ES-I3 (cell line): ENCODE measurements around the gene PRSS38.
A peak's percentile ranks its signal among the peaks of the same experiment; 100 is the strongest.
"Not testable (repeated sequence)": the region's sequence is repeated elsewhere in the genome, so short reads cannot be mapped to it uniquely, and the experiment has no call there.

ENCODE experiments used
- H3K36me3 ChIP-seq: 2 replicates; pipeline ENCODE4 v1.6.1; 2013; ENCODE audit warnings: mild to moderate bottlenecking, low read length, control low read depth, moderate library complexity; ENCODE audit not compliant: insufficient read depth
- H3K4me1 ChIP-seq: 2 replicates; pipeline ENCODE4 v1.6.1; 2013; ENCODE audit warnings: mild to moderate bottlenecking, control low read depth, low read length; ENCODE audit not compliant: insufficient read depth
- H3K9ac ChIP-seq: 2 replicates; pipeline ENCODE4 v1.6.1; 2013; ENCODE audit warnings: low read depth, mild to moderate bottlenecking, low read length, moderate library complexity
- H3K9me3 ChIP-seq: 2 replicates; pipeline ENCODE4 v1.6.1; 2013; ENCODE audit warnings: mild to moderate bottlenecking, low read length, moderate library complexity; ENCODE audit not compliant: control insufficient read depth, insufficient read depth

Gene PRSS38

GRCh38 chr1:227864882-227865281 is 49.4 kb downstream of the PRSS38 start:
- Histone ChIP-seq H3K9ac (no peak overlapping the region), H3K4me1 (no peaks in the 10 kb centered on the region), H3K9me3 (peaks cover 3% of the 10 kb centered on the region; the same call in 1 of the 2 replicates), H3K36me3 (no peaks in the 10 kb centered on the region)

GRCh38 chr1:227869279-227869842 is 53.9 kb downstream of the PRSS38 start:
- H3K9me3 ChIP-seq: peaks cover 3% of the 10 kb centered on the region; the same call in 1 of the 2 replicates
- H3K36me3 ChIP-seq: no peaks in the 10 kb centered on the region
- H3K4me1 ChIP-seq: no peaks in the 10 kb centered on the region
- H3K9ac ChIP-seq: no peak overlapping the region

GRCh38 chr1:227869851-227870305 is 54.4 kb downstream of the PRSS38 start:
- Histone ChIP-seq H3K36me3 (no peaks in the 10 kb centered on the region), H3K9ac (no peak overlapping the region), H3K4me1 (no peaks in the 10 kb centered on the region), H3K9me3 (peaks cover 3% of the 10 kb centered on the region; the same call in 1 of the 2 replicates)

- Histone ChIP-seq H3K36me3 (no peaks in the 10 kb centered on the region), H3K9ac (no peak overlapping the region), H3K4me1 (no peaks in the 10 kb centered on the region), H3K9me3 (peaks cover 3% of the 10 kb centered on the region; the same call in 1 of the 2 replicates)
Measured at GRCh38 chr1:227870366-227870765, 54.9 kb downstream of the PRSS38 start.

- not testable (repeated sequence) for H3K4me1 ChIP-seq, H3K36me3 ChIP-seq, H3K9ac ChIP-seq, H3K9me3 ChIP-seq
Measured at GRCh38 chr1:227871892-227872291, 56.4 kb downstream of the PRSS38 start.

- not testable (repeated sequence) for H3K9me3 ChIP-seq, H3K36me3 ChIP-seq, H3K9ac ChIP-seq, H3K4me1 ChIP-seq
Measured at GRCh38 chr1:227877810-227878209, 62.3 kb downstream of the PRSS38 start.

GRCh38 chr1:227880342-227880924 is 65.0 kb downstream of the PRSS38 start:
- Histone ChIP-seq H3K9ac (no peak overlapping the region), H3K4me1 (peaks cover 3% of the 10 kb centered on the region; the same call in 1 of the 2 replicates), H3K36me3 (no peaks in the 10 kb centered on the region), H3K9me3 (no peaks in the 10 kb centered on the region)

GRCh38 chr1:227883073-227883520 is 67.6 kb downstream of the PRSS38 start:
- H3K9me3 ChIP-seq: no peaks in the 10 kb centered on the region
- peaks cover 16% of the 10 kb centered on the region; the same call in 1 of the 2 replicates for H3K4me1 ChIP-seq
- H3K36me3 ChIP-seq: no peaks in the 10 kb centered on the region
- no peak overlapping the region for H3K9ac ChIP-seq

- Histone ChIP-seq H3K9ac (no peak overlapping the region), H3K9me3 (no peaks in the 10 kb centered on the region), H3K4me1 (peaks cover 19% of the 10 kb centered on the region; the same call in 1 of the 2 replicates), H3K36me3 (no peaks in the 10 kb centered on the region)
Measured at GRCh38 chr1:227883641-227884301, 68.3 kb downstream of the PRSS38 start.

GRCh38 chr1:227884370-227885134 is 69.1 kb downstream of the PRSS38 start:
- Histone ChIP-seq H3K4me1 (peaks cover 19% of the 10 kb centered on the region; the same call in 1 of the 2 replicates), H3K9me3 (no peaks in the 10 kb centered on the region), H3K36me3 (no peaks in the 10 kb centered on the region), H3K9ac (no peak overlapping the region)

- Histone ChIP-seq H3K4me1 (peaks cover 19% of the 10 kb centered on the region; the same call in 1 of the 2 replicates), H3K9ac (no peak overlapping the region), H3K36me3 (no peaks in the 10 kb centered on the region), H3K9me3 (no peaks in the 10 kb centered on the region)
Measured at GRCh38 chr1:227885135-227885647, 69.7 kb downstream of the PRSS38 start.

- Histone ChIP-seq H3K36me3 (no peaks in the 10 kb centered on the region), H3K9me3 (no peaks in the 10 kb centered on the region), H3K9ac (no peak overlapping the region; the same call in 1 of the 2 replicates), H3K4me1 (peaks cover 19% of the 10 kb centered on the region; the same call in 1 of the 2 replicates)
Measured at GRCh38 chr1:227885648-227886502, 70.4 kb downstream of the PRSS38 start.

GRCh38 chr1:227886503-227886961 is 71.1 kb downstream of the PRSS38 start:
- H3K9ac ChIP-seq: peak overlapping the region; percentile 62; the same call in 1 of the 2 replicates
- H3K4me1 ChIP-seq: peaks cover 19% of the 10 kb centered on the region; the same call in 1 of the 2 replicates
- no peaks in the 10 kb centered on the region for H3K9me3 ChIP-seq
- no peaks in the 10 kb centered on the region for H3K36me3 ChIP-seq
